Metanephros (tissue), 2 donors: Measurements from ENCODE around the gene CA5B. TPM values are rescaled to one million over a fixed set of nuclear protein-coding genes. Genes with fewer than 3 reads are reported as not detected.

ENCODE experiments used
- small RNA-seq: library from RNA; depleted of rRNA; stranded (forward); fragments of <200 nt; gene quantifications from one replicate; pipeline ENCODE3, GENCODE V24; 2014; ENCODE audit warnings: low replicate concordance
- total RNA-seq: library from RNA; depleted of rRNA; stranded (reverse); fragments of >200 nt; gene quantifications from one replicate; pipeline ENCODE4 v1.2.3, GENCODE V29; 2014

CA5B gene, protein sequence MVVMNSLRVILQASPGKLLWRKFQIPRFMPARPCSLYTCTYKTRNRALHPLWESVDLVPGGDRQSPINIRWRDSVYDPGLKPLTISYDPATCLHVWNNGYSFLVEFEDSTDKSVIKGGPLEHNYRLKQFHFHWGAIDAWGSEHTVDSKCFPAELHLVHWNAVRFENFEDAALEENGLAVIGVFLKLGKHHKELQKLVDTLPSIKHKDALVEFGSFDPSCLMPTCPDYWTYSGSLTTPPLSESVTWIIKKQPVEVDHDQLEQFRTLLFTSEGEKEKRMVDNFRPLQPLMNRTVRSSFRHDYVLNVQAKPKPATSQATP
- total RNA-seq, result 13.7 TPM

DNA sequence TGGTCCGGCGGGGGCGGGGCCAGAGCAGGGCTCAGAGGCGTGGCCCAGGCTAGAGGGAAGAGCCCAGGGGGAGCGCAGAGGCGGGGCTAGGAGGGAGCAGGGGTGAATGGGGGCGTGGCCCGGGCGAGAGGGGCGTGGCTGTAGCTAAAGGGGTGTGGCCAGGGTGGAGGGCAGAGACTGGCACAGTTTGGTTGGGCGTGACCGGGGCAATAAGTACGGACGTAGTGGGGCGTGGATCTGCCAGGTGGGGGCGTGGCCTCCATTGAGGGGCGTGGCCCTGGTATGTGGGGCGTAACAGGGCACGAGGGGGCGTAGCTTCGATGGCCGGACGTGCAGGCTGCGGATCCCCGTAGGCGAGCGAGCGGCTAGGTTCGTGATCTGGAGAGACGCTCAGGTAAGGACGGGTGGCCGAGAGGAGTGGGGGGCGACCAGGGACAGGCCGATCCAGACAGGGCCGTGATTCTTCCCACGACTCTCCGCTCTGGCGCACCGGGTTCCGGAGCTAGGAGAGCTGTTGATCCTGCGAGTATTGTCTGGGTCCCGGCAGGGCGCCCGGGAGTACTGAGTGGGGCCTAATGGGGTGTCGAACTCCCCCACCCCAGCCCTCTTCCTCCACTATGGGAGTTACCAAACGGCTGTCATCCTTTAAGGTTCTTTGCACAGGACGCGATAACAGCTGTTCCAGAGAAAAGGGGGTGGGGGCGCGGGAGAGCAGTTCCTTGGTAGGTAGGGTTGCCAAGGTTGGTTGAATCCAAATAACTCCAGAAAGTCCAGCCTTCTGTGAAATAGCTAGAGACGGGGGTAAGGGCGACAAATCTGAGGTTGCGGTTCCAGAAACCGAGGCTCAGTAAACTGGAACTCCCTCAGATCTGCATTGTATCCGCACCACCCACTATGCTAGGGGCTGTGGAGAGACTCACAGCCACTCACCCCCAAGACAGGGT lies at the start of gene CA5B:
Gene CA5B, plus strand, starts transcription at position 312 of the 944 bp plus-strand sequence. CDS start 11,754 bp downstream, outside the sequence.

DNA sequence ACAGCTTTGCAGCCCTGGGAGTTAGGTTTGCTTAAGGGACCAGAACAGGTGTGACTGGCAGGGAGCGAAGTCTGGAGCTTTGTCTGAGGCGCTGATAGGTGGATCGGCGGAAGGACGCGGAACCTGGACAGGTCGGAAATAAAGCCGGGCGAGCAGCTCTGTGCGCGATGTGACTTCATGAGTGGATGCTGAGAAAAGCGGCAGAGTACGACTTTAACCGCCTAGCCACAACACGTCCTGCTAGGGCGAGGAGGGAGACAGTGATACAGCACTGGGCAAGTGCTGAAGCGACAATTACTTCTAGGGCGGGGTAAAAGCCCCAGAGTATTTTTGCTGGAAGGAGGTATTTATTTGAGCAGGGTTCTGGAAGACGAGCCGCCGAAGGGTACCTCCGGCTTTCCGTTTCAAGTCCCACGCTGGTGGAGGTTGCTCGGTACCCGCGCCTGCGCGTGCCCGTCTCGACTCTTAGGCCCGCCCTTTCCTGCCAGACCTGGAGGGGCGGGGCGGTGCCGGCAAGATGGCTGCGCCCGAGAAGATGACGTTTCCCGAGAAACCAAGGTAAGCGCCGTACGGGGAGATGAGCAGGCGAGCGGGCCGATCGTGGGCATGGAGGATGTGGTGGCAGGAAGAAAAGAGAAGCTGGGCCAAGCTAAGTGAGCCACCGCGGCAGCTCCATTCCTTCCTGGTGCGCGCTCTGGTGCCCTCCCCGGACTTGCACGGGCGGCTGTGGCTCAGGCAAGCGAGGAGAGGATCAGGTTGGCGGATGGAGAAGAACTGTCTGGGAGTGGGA lies 52.1 kb downstream of the CA5B start, which contains the start of gene ZRSR2:
Gene ZRSR2, plus strand, starts transcription at position 506 of the 790 bp plus-strand sequence. Its CDS starts 12 bp downstream, at position 518.

Small RNA genes lying within 50 kb of the gene (small RNA-seq; reads per million reads assigned to genes)
- not detected for gene RF00409

Other genes with a start within 250 kb of the CA5B start
- 4.1 TPM for gene PIR, start 244.9 kb upstream of the CA5B start, total RNA-seq
- gene BMX, start 237.5 kb upstream of the CA5B start, total RNA-seq, result 0.70 TPM
- gene ACE2, start 137.3 kb upstream of the CA5B start, total RNA-seq, result 16.9 TPM
- 10.3 TPM for gene CLTRN, start 73.5 kb upstream of the CA5B start, total RNA-seq
- 3.9 TPM for gene ZRSR2, start 52.2 kb downstream of the CA5B start, total RNA-seq
- 56.4 TPM for gene AP1S2, start 116.5 kb downstream of the CA5B start, total RNA-seq